ENCODE results near the gene ANKS3.
"Not testable (repeated sequence)": the region's sequence is repeated elsewhere in the genome, so short reads cannot be mapped to it uniquely, and the experiment has no call there.

Gene ANKS3

DNA sequence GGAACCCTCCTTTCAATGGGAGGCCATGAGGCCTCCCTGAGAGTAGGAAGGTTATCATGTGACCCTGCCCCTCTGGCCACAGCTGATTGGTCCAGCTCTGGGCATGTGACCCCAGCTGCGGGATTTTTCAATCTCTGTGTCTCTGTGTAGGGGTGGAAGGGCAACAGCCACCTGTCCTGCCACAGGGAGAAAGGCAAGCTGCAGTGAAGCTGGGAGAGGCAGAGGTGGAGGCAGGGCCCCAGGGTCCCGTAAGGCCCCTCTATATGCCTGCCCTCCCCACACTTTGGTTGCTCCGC is 11.2 kb upstream of the ANKS3 start:
- no peak overlapping the region for H3K4me3 Mint-ChIP-seq
- no peak overlapping the region for H3K27ac Mint-ChIP-seq
- H3K27me3 Mint-ChIP-seq: peaks cover 10% of the 10 kb centered on the region
- H3K9me3 Mint-ChIP-seq: no peaks in the 10 kb centered on the region
- no peak for ATAC-seq
- no peaks in the 10 kb centered on the region for H3K36me3 Mint-ChIP-seq
- peaks cover 36% of the 10 kb centered on the region for H3K4me1 Mint-ChIP-seq

DNA sequence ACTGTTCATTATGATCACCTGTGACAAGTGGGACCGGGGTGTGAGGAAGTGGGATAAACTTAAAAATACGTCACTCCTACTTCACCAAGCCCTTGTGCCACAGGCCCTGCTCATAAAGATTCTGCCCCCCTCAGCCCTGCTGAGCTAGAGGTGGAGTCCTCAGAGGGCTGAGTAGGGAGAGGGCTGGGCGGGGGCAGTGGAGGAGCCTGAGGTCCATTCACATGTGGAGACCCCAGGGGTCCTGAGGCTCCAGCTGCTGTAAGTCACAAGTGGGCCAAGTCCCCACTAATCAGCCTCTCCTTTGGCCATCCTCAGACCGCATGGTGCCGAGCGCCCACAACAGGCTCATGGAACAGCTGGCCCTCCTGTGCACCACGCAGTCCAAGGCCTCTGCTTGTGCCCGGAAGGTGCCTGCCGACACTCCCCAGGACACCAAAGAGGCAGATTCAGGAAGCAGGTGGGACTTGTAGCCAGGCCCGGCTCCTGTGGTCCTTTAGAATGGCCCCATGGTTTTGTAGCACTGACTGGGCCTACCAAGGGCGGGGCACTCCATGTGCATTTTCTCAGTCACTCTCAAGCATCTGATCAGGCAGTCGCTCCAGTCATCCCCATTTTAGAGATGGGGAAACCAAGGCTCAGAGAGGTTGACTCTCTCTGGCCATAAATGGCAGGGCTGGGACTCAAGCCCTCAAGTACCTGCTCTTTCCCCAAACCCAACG is 10.6 kb upstream of the ANKS3 start:
- no peaks in the 10 kb centered on the region for H3K9me3 Mint-ChIP-seq
- peak; percentile 13 for ATAC-seq
- H3K4me3 Mint-ChIP-seq: no peak overlapping the region
- no peaks in the 10 kb centered on the region for H3K36me3 Mint-ChIP-seq
- H3K4me1 Mint-ChIP-seq: peaks cover 36% of the 10 kb centered on the region
- H3K27ac Mint-ChIP-seq: no peak overlapping the region
- H3K27me3 Mint-ChIP-seq: peaks cover 10% of the 10 kb centered on the region

DNA sequence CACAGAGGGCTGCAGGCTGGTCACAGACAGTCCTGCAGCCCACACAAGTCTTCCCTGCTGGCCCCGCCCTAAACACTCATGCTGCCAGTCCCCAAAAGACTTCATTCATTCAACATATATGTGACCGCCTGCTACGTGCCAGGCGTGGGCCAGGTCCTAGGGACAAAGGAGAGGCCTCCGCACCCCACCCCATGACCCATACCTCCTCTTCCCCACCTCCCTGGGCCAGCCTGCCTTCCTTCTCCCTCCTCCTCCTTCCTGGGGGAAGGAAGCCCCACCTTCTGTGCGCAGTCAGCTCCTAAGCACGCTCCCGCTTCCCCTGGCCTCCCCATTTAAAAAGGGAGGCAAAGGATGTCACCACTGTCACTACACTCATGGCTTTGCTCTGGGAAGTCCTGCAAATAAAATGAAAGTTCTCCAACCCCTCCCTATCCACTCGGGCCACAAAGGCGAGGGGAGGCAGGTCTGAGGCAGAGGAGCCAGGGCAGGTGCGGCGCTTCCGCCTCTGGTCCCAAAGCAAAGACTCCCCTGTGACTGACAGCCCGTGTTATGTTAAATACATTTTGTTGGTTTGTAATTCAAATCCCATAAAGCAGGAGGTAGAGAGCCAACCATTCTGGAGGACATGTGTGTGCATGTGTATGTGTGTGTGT is 9.3 kb upstream of the ANKS3 start:
- peak overlapping the region; percentile 53 for H3K27ac Mint-ChIP-seq
- no peak for ATAC-seq
- H3K4me1 Mint-ChIP-seq: peaks cover 25% of the 10 kb centered on the region
- peak overlapping the region; percentile 58 for H3K4me3 Mint-ChIP-seq
- H3K9me3 Mint-ChIP-seq: no peaks in the 10 kb centered on the region
- H3K27me3 Mint-ChIP-seq: peaks cover 10% of the 10 kb centered on the region
- H3K36me3 Mint-ChIP-seq: no peaks in the 10 kb centered on the region

DNA sequence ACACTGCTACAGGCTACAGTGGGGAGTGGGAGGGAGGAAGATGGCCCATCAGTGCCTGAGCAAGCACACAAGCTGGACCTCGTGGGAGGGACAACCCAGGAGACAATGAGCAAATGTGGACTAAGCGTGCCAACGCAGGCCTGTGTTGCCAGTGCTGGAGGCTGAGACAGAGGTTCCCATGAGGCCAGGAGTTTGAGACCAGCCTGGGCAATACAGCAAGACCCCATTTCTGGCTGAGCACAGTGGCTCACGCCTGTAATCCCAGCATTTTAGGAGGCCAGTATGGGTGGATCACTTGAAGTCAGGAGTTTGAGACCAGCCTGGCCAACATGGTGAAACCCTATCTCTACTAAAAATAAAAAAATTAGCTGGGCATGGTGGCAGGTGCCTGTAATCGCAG is 4.3 kb upstream of the ANKS3 start:
- H3K4me1 Mint-ChIP-seq: peaks cover 24% of the 10 kb centered on the region
- not testable (repeated sequence) for H3K27me3 Mint-ChIP-seq, H3K4me3 Mint-ChIP-seq, H3K36me3 Mint-ChIP-seq, H3K27ac Mint-ChIP-seq, ATAC-seq, H3K9me3 Mint-ChIP-seq

- ATAC-seq: no peak
- no peaks in the 10 kb centered on the region for H3K9me3 Mint-ChIP-seq
- H3K27me3 Mint-ChIP-seq: no peaks in the 10 kb centered on the region
- no peak overlapping the region for H3K4me3 Mint-ChIP-seq
- H3K27ac Mint-ChIP-seq: no peak overlapping the region
- no peaks in the 10 kb centered on the region for H3K36me3 Mint-ChIP-seq
- H3K4me1 Mint-ChIP-seq: peaks cover 27% of the 10 kb centered on the region
Measured at GRCh38 chr16:4737545-4737944, 3.5 kb upstream of the ANKS3 start.

DNA sequence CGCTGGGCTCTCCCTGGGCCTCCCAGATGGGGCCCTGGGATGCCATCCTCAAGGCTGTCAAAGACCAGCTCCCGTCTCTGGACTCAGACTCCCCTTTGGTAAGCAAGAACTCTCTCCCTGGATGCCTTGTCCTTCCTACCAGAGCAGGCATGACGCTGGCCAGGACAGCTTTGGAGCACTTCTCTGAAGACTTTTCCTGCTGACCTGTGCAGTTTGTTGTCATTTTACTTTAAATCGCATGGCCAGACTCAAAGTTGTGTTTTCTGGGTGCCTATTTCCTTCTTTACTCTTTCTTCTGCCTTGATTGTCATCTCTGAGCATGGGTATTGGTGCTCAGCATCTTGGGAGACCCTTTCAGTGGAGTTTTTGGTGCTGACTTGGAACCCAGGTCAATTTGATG is 2.5 kb upstream of the ANKS3 start:
- Mint-ChIP-seq H3K9me3 (no peaks in the 10 kb centered on the region), H3K4me1 (peaks cover 27% of the 10 kb centered on the region), H3K4me3 (no peak overlapping the region), H3K27me3 (no peaks in the 10 kb centered on the region), H3K36me3 (no peaks in the 10 kb centered on the region), H3K27ac (no peak overlapping the region)
- no peak for ATAC-seq

- H3K4me3 Mint-ChIP-seq: peak overlapping the region; percentile 91
- H3K27ac Mint-ChIP-seq: peak overlapping the region; percentile 84
- no peaks in the 10 kb centered on the region for H3K9me3 Mint-ChIP-seq
- no peaks in the 10 kb centered on the region for H3K36me3 Mint-ChIP-seq
- H3K4me1 Mint-ChIP-seq: peaks cover 27% of the 10 kb centered on the region
- no peaks in the 10 kb centered on the region for H3K27me3 Mint-ChIP-seq
- peak; percentile 88 for ATAC-seq
Measured at GRCh38 chr16:4734730-4735535, 862 bp upstream of the ANKS3 start.

DNA sequence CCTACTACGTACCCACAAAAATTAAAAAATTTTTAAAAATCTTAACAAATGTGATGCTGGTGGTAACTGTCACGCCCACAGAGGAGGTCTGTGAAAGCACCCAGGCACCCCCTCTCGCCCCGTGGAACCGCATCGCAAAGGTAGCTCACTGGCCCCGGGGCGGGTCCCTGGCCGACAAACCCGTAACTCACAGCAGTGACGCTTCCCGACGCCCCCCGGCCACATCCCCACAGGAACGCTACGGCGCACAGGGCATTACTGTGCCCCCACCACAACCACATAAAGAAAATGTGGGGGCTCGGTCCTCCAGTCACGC is 366 bp downstream of the ANKS3 start:
- H3K9me3 Mint-ChIP-seq: no peaks in the 10 kb centered on the region
- peaks cover 27% of the 10 kb centered on the region for H3K4me1 Mint-ChIP-seq
- H3K4me3 Mint-ChIP-seq: peak overlapping the region; percentile 91
- ATAC-seq: peak; percentile 28
- H3K27ac Mint-ChIP-seq: peak overlapping the region; percentile 84
- no peaks in the 10 kb centered on the region for H3K27me3 Mint-ChIP-seq
- no peaks in the 10 kb centered on the region for H3K36me3 Mint-ChIP-seq

- H3K36me3 Mint-ChIP-seq: no peaks in the 10 kb centered on the region
- no peaks in the 10 kb centered on the region for H3K27me3 Mint-ChIP-seq
- H3K4me1 Mint-ChIP-seq: peaks cover 27% of the 10 kb centered on the region
- peak overlapping the region; percentile 84 for H3K27ac Mint-ChIP-seq
- no peaks in the 10 kb centered on the region for H3K9me3 Mint-ChIP-seq
- no peak for ATAC-seq
- H3K4me3 Mint-ChIP-seq: peak overlapping the region; percentile 91
Measured at GRCh38 chr16:4733211-4733742, 794 bp downstream of the ANKS3 start.

GRCh38 chr16:4729876-4730275 is 4.2 kb downstream of the ANKS3 start:
- Mint-ChIP-seq H3K27ac (no peak overlapping the region), H3K36me3 (peaks cover 17% of the 10 kb centered on the region), H3K9me3 (no peaks in the 10 kb centered on the region), H3K4me3 (no peak overlapping the region), H3K27me3 (no peaks in the 10 kb centered on the region), H3K4me1 (peaks cover 19% of the 10 kb centered on the region)
- ATAC-seq: no peak

DNA sequence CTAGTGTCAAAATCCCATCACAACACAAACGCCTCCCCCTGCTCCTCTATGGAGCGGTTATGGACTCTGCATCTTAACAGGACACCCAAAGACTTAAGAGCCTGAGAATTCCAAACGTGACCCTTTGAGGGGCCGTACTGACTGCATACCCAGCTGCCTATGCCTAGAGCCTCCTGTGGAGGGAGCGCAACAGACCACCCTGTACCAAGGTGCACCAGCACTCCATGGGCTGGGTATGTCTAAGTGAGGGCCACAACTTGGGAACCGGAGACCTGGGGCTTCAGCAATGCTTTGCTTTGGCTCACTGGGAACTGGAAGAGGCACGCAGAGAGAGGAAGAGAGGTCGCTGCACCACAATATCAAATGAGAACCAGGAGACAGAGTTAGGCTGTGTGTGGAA is 5.4 kb downstream of the ANKS3 start:
- Mint-ChIP-seq H3K27me3 (no peaks in the 10 kb centered on the region), H3K4me3 (no peak overlapping the region), H3K27ac (no peak overlapping the region), H3K9me3 (no peaks in the 10 kb centered on the region), H3K4me1 (peaks cover 12% of the 10 kb centered on the region), H3K36me3 (peaks cover 18% of the 10 kb centered on the region)
- no peak for ATAC-seq

- Mint-ChIP-seq H3K27me3 (no peaks in the 10 kb centered on the region), H3K27ac (no peak overlapping the region), H3K9me3 (no peaks in the 10 kb centered on the region), H3K4me3 (no peak overlapping the region), H3K4me1 (no peaks in the 10 kb centered on the region), H3K36me3 (peaks cover 26% of the 10 kb centered on the region)
- no peak for ATAC-seq
Measured at GRCh38 chr16:4726616-4727015, 7.5 kb downstream of the ANKS3 start.

DNA sequence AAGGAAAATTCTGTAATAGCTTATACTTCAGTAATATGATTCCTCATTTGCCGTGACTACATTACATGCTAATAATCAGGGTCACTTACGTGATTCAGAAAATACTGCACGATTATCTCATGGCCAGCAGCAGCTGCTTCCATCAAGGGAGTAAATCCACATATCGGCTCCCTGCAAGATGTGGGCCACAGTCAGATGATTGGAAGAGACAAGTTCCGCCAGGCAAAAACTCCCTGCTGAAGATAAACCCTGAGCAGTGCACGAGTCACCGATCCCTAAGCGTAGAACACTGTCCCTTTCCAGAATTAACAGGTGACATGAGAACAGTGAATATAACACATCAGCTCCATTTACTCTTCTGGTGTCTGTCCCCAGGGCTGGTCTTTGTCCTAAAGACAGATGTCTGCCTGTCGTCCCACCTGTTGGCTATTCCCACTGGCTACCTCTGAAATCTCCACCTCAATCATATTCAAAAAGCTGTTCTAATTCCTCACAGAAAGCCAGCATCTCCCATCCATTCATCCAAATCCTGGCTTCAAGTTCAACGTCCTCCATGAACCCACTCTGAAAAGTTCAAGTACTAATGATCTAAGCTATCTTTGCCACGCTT is 9.3 kb downstream of the ANKS3 start:
- no peaks in the 10 kb centered on the region for H3K27me3 Mint-ChIP-seq
- ATAC-seq: no peak
- no peak overlapping the region for H3K4me3 Mint-ChIP-seq
- H3K9me3 Mint-ChIP-seq: no peaks in the 10 kb centered on the region
- H3K36me3 Mint-ChIP-seq: peaks cover 26% of the 10 kb centered on the region
- no peak overlapping the region for H3K27ac Mint-ChIP-seq
- no peaks in the 10 kb centered on the region for H3K4me1 Mint-ChIP-seq

GRCh38 chr16:4723071-4723767 is 10.9 kb downstream of the ANKS3 start:
- Mint-ChIP-seq H3K27ac (no peak overlapping the region), H3K9me3 (no peaks in the 10 kb centered on the region), H3K4me3 (no peak overlapping the region), H3K4me1 (peaks cover 13% of the 10 kb centered on the region), H3K27me3 (no peaks in the 10 kb centered on the region), H3K36me3 (peaks cover 26% of the 10 kb centered on the region)
- no peak for ATAC-seq

- Mint-ChIP-seq H3K36me3 (peaks cover 16% of the 10 kb centered on the region), H3K4me1 (peaks cover 15% of the 10 kb centered on the region), H3K4me3 (no peak overlapping the region), H3K9me3 (no peaks in the 10 kb centered on the region), H3K27ac (peak overlapping the region; percentile 14), H3K27me3 (no peaks in the 10 kb centered on the region)
- no peak for ATAC-seq
Measured at GRCh38 chr16:4718466-4718865, 15.6 kb downstream of the ANKS3 start.

Data from stimulated activated memory B cell treated with anti-CD40 and anti-IgM and Interleukin-4, amounts not matched to agents 10 μg/mL and 1 μg/mL and 100 μg/mL, for 72 hours (primary cell).